ENCODE results near the gene ROPN1. TPM values are rescaled to one million over a fixed set of nuclear protein-coding genes. Genes with fewer than 3 reads are reported as not detected.

Gene ROPN1
- total and polyA plus RNA-seq, 10 of the 15 experiments (the other 5 are each of a cell fraction or from before 2014, with no cell fraction given): not detected

DNA sequence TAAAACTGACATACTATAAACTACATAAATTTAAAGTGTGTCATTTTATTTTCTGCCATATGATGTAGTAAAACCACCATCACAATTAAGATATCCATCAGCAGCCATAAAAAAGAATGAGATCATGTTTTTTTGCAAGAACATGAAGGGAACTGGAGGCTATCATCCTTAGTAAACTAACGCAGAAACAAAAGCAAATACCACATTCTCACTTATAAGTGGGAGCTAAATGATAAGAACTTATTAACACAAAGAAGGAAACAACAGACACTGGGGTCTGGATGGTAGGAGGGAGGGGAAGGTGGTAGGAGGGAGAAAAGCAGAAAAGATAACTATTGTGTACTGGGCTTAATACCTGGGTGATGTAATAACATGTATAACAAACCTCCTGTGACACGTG, 55.5 kb downstream of the ROPN1 start:
- H3K36me3 ChIP-seq (ENCODE audit: control insufficient read depth in 2 of 2, insufficient read depth in 2 of 2, low read length in 1 of 2): no peaks in the 10 kb centered on the region; a peak in 1 of 4 replicates
- FAIRE-seq: peak; percentile 31
- no peak for TF ChIP-seq RFX5 (IDR thresholded peaks at IDR 0.05; ENCODE audit: low read depth, low read length)
- TF ChIP-seq TAF1 (IDR thresholded peaks at IDR 0.05; ENCODE audit: borderline replicate concordance, low read depth, low read length): no peak
- TF ChIP-seq, protein P1, sequence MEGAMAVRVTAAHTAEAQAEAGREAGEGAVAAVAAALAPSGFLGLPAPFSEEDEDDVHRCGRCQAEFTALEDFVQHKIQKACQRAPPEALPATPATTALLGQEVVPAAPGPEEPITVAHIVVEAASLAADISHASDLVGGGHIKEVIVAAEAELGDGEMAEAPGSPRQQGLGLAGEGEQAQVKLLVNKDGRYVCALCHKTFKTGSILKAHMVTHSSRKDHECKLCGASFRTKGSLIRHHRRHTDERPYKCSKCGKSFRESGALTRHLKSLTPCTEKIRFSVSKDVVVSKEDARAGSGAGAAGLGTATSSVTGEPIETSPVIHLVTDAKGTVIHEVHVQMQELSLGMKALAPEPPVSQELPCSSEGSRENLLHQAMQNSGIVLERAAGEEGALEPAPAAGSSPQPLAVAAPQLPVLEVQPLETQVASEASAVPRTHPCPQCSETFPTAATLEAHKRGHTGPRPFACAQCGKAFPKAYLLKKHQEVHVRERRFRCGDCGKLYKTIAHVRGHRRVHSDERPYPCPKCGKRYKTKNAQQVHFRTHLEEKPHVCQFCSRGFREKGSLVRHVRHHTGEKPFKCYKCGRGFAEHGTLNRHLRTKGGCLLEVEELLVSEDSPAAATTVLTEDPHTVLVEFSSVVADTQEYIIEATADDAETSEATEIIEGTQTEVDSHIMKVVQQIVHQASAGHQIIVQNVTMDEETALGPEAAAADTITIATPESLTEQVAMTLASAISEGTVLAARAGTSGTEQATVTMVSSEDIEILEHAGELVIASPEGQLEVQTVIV (IDR thresholded peaks at IDR 0.05; ENCODE audit: borderline replicate concordance, partially characterized antibody): no peak
- TF ChIP-seq PAX8 (IDR thresholded peaks at IDR 0.05): no peak
- TF ChIP-seq, protein P2, sequence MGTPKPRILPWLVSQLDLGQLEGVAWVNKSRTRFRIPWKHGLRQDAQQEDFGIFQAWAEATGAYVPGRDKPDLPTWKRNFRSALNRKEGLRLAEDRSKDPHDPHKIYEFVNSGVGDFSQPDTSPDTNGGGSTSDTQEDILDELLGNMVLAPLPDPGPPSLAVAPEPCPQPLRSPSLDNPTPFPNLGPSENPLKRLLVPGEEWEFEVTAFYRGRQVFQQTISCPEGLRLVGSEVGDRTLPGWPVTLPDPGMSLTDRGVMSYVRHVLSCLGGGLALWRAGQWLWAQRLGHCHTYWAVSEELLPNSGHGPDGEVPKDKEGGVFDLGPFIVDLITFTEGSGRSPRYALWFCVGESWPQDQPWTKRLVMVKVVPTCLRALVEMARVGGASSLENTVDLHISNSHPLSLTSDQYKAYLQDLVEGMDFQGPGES (IDR thresholded peaks at IDR 0.05): no peak
- TF ChIP-seq KLF5 (IDR thresholded peaks at IDR 0.05; ENCODE audit: partially characterized antibody): no peak
- TF ChIP-seq, protein P3, sequence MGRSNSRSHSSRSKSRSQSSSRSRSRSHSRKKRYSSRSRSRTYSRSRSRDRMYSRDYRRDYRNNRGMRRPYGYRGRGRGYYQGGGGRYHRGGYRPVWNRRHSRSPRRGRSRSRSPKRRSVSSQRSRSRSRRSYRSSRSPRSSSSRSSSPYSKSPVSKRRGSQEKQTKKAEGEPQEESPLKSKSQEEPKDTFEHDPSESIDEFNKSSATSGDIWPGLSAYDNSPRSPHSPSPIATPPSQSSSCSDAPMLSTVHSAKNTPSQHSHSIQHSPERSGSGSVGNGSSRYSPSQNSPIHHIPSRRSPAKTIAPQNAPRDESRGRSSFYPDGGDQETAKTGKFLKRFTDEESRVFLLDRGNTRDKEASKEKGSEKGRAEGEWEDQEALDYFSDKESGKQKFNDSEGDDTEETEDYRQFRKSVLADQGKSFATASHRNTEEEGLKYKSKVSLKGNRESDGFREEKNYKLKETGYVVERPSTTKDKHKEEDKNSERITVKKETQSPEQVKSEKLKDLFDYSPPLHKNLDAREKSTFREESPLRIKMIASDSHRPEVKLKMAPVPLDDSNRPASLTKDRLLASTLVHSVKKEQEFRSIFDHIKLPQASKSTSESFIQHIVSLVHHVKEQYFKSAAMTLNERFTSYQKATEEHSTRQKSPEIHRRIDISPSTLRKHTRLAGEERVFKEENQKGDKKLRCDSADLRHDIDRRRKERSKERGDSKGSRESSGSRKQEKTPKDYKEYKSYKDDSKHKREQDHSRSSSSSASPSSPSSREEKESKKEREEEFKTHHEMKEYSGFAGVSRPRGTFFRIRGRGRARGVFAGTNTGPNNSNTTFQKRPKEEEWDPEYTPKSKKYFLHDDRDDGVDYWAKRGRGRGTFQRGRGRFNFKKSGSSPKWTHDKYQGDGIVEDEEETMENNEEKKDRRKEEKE (IDR thresholded peaks at IDR 0.05): no peak
- TF ChIP-seq, protein P4, sequence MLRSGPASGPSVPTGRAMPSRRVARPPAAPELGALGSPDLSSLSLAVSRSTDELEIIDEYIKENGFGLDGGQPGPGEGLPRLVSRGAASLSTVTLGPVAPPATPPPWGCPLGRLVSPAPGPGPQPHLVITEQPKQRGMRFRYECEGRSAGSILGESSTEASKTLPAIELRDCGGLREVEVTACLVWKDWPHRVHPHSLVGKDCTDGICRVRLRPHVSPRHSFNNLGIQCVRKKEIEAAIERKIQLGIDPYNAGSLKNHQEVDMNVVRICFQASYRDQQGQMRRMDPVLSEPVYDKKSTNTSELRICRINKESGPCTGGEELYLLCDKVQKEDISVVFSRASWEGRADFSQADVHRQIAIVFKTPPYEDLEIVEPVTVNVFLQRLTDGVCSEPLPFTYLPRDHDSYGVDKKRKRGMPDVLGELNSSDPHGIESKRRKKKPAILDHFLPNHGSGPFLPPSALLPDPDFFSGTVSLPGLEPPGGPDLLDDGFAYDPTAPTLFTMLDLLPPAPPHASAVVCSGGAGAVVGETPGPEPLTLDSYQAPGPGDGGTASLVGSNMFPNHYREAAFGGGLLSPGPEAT (IDR thresholded peaks at IDR 0.05; ENCODE audit: low read depth): no peak
- TF ChIP-seq, protein P5, sequence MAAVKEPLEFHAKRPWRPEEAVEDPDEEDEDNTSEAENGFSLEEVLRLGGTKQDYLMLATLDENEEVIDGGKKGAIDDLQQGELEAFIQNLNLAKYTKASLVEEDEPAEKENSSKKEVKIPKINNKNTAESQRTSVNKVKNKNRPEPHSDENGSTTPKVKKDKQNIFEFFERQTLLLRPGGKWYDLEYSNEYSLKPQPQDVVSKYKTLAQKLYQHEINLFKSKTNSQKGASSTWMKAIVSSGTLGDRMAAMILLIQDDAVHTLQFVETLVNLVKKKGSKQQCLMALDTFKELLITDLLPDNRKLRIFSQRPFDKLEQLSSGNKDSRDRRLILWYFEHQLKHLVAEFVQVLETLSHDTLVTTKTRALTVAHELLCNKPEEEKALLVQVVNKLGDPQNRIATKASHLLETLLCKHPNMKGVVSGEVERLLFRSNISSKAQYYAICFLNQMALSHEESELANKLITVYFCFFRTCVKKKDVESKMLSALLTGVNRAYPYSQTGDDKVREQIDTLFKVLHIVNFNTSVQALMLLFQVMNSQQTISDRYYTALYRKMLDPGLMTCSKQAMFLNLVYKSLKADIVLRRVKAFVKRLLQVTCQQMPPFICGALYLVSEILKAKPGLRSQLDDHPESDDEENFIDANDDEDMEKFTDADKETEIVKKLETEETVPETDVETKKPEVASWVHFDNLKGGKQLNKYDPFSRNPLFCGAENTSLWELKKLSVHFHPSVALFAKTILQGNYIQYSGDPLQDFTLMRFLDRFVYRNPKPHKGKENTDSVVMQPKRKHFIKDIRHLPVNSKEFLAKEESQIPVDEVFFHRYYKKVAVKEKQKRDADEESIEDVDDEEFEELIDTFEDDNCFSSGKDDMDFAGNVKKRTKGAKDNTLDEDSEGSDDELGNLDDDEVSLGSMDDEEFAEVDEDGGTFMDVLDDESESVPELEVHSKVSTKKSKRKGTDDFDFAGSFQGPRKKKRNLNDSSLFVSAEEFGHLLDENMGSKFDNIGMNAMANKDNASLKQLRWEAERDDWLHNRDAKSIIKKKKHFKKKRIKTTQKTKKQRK (IDR thresholded peaks at IDR 0.05; ENCODE audit: low read depth, low read length): no peak
- TF ChIP-seq, protein P6, sequence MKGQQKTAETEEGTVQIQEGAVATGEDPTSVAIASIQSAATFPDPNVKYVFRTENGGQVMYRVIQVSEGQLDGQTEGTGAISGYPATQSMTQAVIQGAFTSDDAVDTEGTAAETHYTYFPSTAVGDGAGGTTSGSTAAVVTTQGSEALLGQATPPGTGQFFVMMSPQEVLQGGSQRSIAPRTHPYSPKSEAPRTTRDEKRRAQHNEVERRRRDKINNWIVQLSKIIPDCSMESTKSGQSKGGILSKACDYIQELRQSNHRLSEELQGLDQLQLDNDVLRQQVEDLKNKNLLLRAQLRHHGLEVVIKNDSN (IDR thresholded peaks at IDR 0.05; ENCODE audit: borderline replicate concordance, extremely low read length, insufficient read depth, low read depth, low read length): no peak
- TF ChIP-seq ZBED1 (IDR thresholded peaks at IDR 0.05; ENCODE audit: borderline replicate concordance): no peak
- no peak for TF ChIP-seq ZNF217 (IDR thresholded peaks at IDR 0.05)

More for the DNA sequence above, 55.5 kb downstream of the ROPN1 start:
- H3K79me2 ChIP-seq (ENCODE audit: control insufficient read depth, insufficient read depth, low read length): no peaks in the 10 kb centered on the region
- no peak overlapping the region for H3K4me2 ChIP-seq (ENCODE audit: control insufficient read depth, insufficient read depth)
- no peaks in the 10 kb centered on the region for H3K4me1 ChIP-seq (ENCODE audit: control insufficient read depth, insufficient read depth, low read length)
- POLR2A ChIA-PET: no interaction called here
- SMC1A ChIA-PET (ENCODE audit: uncharacterized antibody, unreplicated experiment): interaction anchor here (1.1 kb wide), 1 partner anchor 10 kb away, joined by 4 read pairs; no protein-coding TSS in a partner anchor
- CTCF ChIA-PET: no interaction called here
- no peak overlapping the region for H3K4me3 ChIP-seq
- BruUV-seq (replicated peaks): no TSS peak
- H3K27ac ChIP-seq (ENCODE audit: control insufficient read depth, insufficient read depth): no peak overlapping the region
- ATAC-seq (no peak), DNase-seq (ENCODE audit: low read depth, low spot score) (no peak)
- RAD21 ChIA-PET (ENCODE audit: unreplicated experiment): no interaction called here
- intact Hi-C loops (cut with micrococcal nuclease; ENCODE audit: unreplicated experiment) (no loop called here), in situ Hi-C loops (cut with MboI) (no loop called here)
- no peaks in the 10 kb centered on the region for H3K9me3 ChIP-seq (replicated peaks; ENCODE audit: control insufficient read depth, insufficient read depth, low read length)
- H3K27me3 ChIP-seq (replicated peaks in 1 of 2; ENCODE audit: control insufficient read depth in 2 of 2, insufficient read depth in 2 of 2, low read length in 1 of 2): no peaks in the 10 kb centered on the region
- no peak overlapping the region for H2AFZ ChIP-seq (ENCODE audit: control insufficient read depth, low read depth, low read length)
- no peak overlapping the region for H3K9ac ChIP-seq (ENCODE audit: control insufficient read depth, insufficient read depth, low read length)
- H4K20me1 ChIP-seq (ENCODE audit: control insufficient read depth, insufficient read depth): no peaks in the 10 kb centered on the region
- WGBS (ENCODE audit: insufficient coverage, insufficient replicate concordance, low lambda C conversion rate, missing lambda C conversion rate): 98% methylated on average over 2 of the region's 2 CpGs
